ENCODE results near the gene CARNS1. TPM values are rescaled to one million over a fixed set of nuclear protein-coding genes. Genes with fewer than 3 reads are reported as not detected.

The CARNS1 gene
- total and polyA plus RNA-seq, 9 donors = 0.12 to 13.2 (median 0.62) TPM

DNA sequence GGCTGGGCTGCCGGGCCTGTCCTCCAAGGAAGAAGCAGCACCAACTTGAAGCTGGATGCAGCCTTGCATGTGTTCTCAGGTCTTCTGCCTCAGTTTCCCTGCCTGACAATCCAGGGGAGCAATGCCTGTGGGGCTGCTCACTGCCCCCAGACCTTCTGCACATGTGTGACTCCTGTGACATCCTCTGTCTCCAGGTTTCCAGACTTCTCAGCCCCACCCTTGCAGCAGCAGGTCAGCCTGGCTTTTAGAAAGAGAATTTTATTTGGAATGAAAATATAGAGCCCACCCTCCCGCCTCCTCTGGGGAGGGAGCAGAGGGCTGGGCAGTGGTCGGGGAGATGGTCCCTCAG, 22.3 kb downstream of the CARNS1 start:
- intact Hi-C loops (cut with DNase I) = no loop called here
- TF ChIP-seq, protein P1, sequence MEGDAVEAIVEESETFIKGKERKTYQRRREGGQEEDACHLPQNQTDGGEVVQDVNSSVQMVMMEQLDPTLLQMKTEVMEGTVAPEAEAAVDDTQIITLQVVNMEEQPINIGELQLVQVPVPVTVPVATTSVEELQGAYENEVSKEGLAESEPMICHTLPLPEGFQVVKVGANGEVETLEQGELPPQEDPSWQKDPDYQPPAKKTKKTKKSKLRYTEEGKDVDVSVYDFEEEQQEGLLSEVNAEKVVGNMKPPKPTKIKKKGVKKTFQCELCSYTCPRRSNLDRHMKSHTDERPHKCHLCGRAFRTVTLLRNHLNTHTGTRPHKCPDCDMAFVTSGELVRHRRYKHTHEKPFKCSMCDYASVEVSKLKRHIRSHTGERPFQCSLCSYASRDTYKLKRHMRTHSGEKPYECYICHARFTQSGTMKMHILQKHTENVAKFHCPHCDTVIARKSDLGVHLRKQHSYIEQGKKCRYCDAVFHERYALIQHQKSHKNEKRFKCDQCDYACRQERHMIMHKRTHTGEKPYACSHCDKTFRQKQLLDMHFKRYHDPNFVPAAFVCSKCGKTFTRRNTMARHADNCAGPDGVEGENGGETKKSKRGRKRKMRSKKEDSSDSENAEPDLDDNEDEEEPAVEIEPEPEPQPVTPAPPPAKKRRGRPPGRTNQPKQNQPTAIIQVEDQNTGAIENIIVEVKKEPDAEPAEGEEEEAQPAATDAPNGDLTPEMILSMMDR (IDR thresholded peaks at IDR 0.05) = no peak
- TF ChIP-seq EP300 (IDR thresholded peaks at IDR 0.05) (no peak), POLR2A (IDR thresholded peaks at IDR 0.05) (no peak)
- 60 to 67% (median 64%) methylated on average over 3 of the region's 3 CpGs for WGBS, 3 donors
- H3K27me3 ChIP-seq = no peaks in the 10 kb centered on the region
- no peaks in the 10 kb centered on the region for H3K9me3 ChIP-seq
- no peak overlapping the region for H3K4me3 ChIP-seq
- H3K4me1 ChIP-seq (ENCODE audit: insufficient read depth) = peaks cover 4% of the 10 kb centered on the region
- H3K27ac ChIP-seq = no peak overlapping the region
- H3K36me3 ChIP-seq = no peaks in the 10 kb centered on the region
- DNase-seq = peak in 1 of 5 donors; percentile 11

GRCh38 chr11:67438158-67438902, 22.9 kb downstream of the CARNS1 start:
- Histone ChIP-seq H3K4me3 (no peak overlapping the region), H3K27me3 (no peaks in the 10 kb centered on the region), H3K9me3 (no peaks in the 10 kb centered on the region), H3K36me3 (no peaks in the 10 kb centered on the region), H3K4me1 (ENCODE audit: insufficient read depth) (peaks cover 4% of the 10 kb centered on the region), H3K27ac (no peak overlapping the region)
- DNase-seq = peak in 1 of 5 donors; percentile 33
- no peak for TF ChIP-seq EP300 (IDR thresholded peaks at IDR 0.05)
- WGBS, 3 donors = 73 to 81% (median 76%) methylated on average over 41 of the region's 41 CpGs
- intact Hi-C loops (cut with DNase I) = no loop called here

DNA sequence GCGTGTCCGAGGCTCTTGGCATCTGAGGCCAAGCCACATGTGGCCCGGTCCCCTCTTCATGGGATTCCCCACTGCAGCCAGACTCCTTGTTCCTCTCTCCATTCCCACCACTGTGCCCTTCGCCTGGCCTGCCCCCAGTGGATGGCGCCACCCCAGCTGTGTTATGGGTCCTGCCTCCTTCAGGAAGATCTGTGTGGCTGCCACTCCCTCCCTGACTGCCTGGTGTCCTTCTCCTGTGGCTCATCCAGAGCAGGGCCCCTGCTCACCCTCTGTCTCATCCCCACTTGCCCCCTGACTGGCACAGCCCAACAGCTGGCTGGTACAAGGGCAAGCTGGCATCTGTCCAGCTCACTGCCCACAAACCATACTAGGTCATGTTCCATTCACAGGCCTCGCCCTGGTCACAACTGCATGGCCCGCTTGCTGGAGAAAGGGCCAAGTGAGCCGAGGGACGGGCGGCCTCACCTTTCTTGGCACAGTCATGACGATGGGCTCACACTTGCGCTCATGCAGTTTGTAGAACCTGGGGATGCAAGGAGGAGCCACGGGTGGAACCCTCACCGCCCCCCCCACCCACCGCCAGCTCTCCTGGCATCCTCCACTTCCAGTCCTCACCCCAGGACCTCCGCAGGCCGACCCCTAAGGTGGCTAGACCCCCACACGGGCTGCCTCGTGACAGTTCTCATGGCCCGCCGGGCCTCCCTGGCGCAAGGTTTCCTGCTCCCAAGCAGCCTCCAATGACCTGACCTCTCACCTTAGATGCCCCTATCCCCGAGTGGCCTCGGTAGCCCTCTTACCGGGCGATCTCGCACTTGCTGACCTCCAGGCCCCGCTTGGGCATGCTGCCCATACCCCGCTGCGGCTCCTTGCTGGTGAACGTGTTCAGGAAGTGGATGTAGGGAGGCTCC, 24.1 kb downstream of the CARNS1 start:
- Histone ChIP-seq H3K4me3 (no peak overlapping the region), H3K36me3 (no peaks in the 10 kb centered on the region), H3K27me3 (no peaks in the 10 kb centered on the region), H3K4me1 (ENCODE audit: insufficient read depth) (peaks cover 4% of the 10 kb centered on the region), H3K9me3 (no peaks in the 10 kb centered on the region), H3K27ac (no peak overlapping the region)
- WGBS, 3 donors = 67 to 71% (median 71%) methylated on average over 31 of the region's 31 CpGs
- DNase-seq = peak in 3 of 5 donors; percentile 52 to 59 (median 53)
- intact Hi-C loops (cut with DNase I) = loop anchor here in 1 of 4 donors (10.0 kb wide), 1 partner anchor 65 kb away; the partner anchor contains the start of genes CDK2AP2 and PITPNM1
- TF ChIP-seq, protein P1 (IDR thresholded peaks at IDR 0.05) = no peak
- TF ChIP-seq POLR2A (IDR thresholded peaks at IDR 0.05) (no peak), EP300 (IDR thresholded peaks at IDR 0.05) (no peak)

DNA sequence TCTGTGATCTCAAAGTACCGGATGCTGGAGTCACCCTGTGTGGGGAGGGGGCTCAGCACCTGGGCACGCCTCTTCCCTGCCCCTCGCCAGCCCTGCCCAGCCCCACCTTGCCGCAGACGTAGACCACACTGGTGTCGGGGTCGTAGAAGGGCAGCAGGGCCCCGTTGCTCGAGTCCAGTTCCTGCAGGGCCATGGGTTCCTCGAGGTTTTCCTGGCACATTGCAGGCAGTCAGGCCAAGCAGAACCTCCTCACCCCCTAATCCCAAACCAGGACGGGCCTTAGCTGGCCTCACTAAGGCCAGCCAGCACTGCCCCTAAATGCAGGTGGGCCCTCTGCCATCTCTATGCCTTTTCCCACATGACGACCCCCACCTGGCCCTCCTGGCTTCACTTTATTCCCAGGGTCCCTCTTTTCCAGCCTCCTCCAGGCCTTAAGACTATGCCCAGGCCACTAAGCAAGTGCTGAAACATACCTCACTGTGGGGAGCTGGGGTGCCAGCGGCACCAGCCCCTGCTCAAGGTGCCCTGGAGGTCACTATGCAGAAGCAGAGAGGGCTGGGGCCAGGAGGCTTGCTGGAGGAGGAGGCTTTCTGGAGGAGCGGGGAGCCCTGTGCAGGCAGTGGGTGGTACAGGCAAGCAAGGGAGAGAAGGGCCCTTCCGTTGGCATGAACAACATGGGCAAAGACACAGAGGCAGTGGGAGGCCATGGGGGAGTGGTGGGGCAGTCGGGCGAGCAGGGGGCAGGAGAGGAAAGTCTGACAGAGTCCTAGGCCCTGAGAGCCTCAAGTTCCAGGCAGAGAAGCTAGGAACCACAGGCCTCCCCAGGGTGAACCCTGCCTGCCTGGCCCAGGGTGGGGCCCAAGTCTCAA, 25.0 kb downstream of the CARNS1 start:
- no peak overlapping the region for H3K4me3 ChIP-seq
- WGBS, 3 donors = 65 to 69% (median 69%) methylated on average over 17 of the region's 17 CpGs
- TF ChIP-seq EP300 (IDR thresholded peaks at IDR 0.05) = no peak
- no peak for TF ChIP-seq POLR2A (IDR thresholded peaks at IDR 0.05)
- TF ChIP-seq, protein P1 (IDR thresholded peaks at IDR 0.05) = no peak
- no peak overlapping the region for H3K27ac ChIP-seq
- no peaks in the 10 kb centered on the region for H3K27me3 ChIP-seq
- H3K4me1 ChIP-seq (ENCODE audit: insufficient read depth) = peaks cover 4% of the 10 kb centered on the region
- intact Hi-C loops (cut with DNase I) = loop anchor here in 1 of 4 donors (10.0 kb wide), 1 partner anchor 64 kb away; the partner anchor contains the start of genes CDK2AP2 and PITPNM1
- H3K36me3 ChIP-seq = no peaks in the 10 kb centered on the region
- no peaks in the 10 kb centered on the region for H3K9me3 ChIP-seq
- DNase-seq = peak in 2 of 5 donors; percentile 14 to 32
